HG02759 (cell line): ENCODE measurements around the gene PLEK.
"Not testable (repeated sequence)": the region's sequence is repeated elsewhere in the genome, so short reads cannot be mapped to it uniquely, and the experiment has no call there.

Source experiments
- ATAC-seq: cut with Tn5 transposase; IDR thresholded peaks from one replicate; pipeline ENCODE4 v1.9.1; 2021; ENCODE audit warnings: mild to moderate bottlenecking, moderate library complexity; ENCODE audit not compliant: unreplicated experiment

The PLEK gene

GRCh38 chr2:68365087-68365486, at the start of gene PLEK:
PLEK (plus strand) TSS chr2:68365282; CDS start chr2:68365352, 70 bp downstream.
- peak; percentile 71 for ATAC-seq

- ATAC-seq: no peak
These were observed 49.0 kb upstream of the PLEK start for GRCh38 chr2:68316111-68316510.

GRCh38 chr2:68317971-68318913, 46.8 kb upstream of the PLEK start:
- ATAC-seq: no peak

- no peak for ATAC-seq
These were observed 46.1 kb upstream of the PLEK start for GRCh38 chr2:68318914-68319397.

GRCh38 chr2:68319398-68320117, 45.5 kb upstream of the PLEK start, which contains the start of gene CNRIP1:
CNRIP1 (minus strand) TSS chr2:68319949; CDS start chr2:68319400, 549 bp downstream.
- ATAC-seq: no peak

GRCh38 chr2:68320118-68320641, 44.9 kb upstream of the PLEK start:
- ATAC-seq: no peak

- ATAC-seq: no peak
These were observed 40.0 kb upstream of the PLEK start for GRCh38 chr2:68325056-68325455.

GRCh38 chr2:68328901-68329300, 36.2 kb upstream of the PLEK start:
- no peak for ATAC-seq

- ATAC-seq: no peak
These were observed 34.4 kb upstream of the PLEK start for GRCh38 chr2:68330691-68331090.

GRCh38 chr2:68333009-68333408, 32.1 kb upstream of the PLEK start:
- ATAC-seq: no peak

GRCh38 chr2:68333931-68334330, 31.2 kb upstream of the PLEK start:
- ATAC-seq: no peak

GRCh38 chr2:68336192-68336591, 28.9 kb upstream of the PLEK start:
- ATAC-seq: no peak

- no peak for ATAC-seq
These were observed 24.6 kb upstream of the PLEK start for GRCh38 chr2:68340226-68341061.

GRCh38 chr2:68341062-68341329, 24.1 kb upstream of the PLEK start:
- ATAC-seq: no peak

- no peak for ATAC-seq
These were observed 23.5 kb upstream of the PLEK start for GRCh38 chr2:68341583-68341982.

GRCh38 chr2:68342470-68342869, 22.6 kb upstream of the PLEK start:
- ATAC-seq: no peak

GRCh38 chr2:68344031-68344430, 21.1 kb upstream of the PLEK start:
- ATAC-seq: no peak

- no peak for ATAC-seq
These were observed 19.8 kb upstream of the PLEK start for GRCh38 chr2:68345129-68345875.

GRCh38 chr2:68349091-68349490, 16.0 kb upstream of the PLEK start:
- ATAC-seq: not testable (repeated sequence)

GRCh38 chr2:68351997-68352396, 13.1 kb upstream of the PLEK start:
- ATAC-seq: no peak
